Ammon's horn (tissue), 1 donor: ENCODE data around the gene GNB1L.

Experiments used
- DNase-seq: peaks from one replicate; pipeline ENCODE4 v3.0.0-alpha.2; 2016; ENCODE audit warnings: low spot score

Gene GNB1L

DNA sequence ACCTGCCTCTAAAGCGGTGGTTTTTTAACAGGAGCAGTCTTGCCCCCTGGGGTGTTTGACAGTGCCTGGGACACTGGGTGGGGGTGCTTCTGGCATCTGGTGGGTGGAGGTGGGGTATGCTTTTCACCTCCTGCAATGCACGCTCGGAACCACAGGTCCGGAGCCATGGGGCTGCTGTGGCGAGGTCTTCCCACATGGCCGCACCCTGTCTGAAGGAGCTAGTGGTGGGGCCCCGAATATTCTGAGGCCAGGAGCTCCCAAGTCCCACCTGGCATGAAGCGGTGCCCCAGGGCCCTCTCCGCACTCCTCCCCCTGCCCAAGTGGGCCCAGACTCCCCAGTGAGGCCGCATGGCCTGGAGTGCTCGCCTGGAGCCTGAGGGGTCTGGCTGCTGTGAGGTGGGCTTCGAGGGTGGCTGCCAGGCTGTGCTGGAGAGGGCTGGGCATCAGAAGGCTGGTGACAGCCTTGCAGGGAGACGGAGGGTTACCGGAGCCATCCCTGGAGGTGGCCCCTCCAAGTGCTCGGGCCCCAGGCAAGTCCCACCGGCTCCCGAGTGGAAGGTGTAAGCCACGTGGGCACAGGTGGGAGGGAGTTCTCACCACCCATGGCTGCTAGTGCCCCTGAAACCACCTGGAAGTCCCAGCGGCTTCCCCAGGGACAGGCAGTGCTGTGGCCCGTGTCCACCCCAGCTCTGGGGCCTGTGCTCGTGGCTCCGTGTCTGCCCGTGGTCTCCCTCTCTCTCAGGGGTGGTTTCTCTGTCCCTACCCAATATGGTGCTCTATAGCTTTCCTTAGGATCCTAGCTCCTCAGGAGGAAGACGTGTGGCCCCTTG is 79.0 kb downstream of the GNB1L start:
- DNase-seq: no peak

DNA sequence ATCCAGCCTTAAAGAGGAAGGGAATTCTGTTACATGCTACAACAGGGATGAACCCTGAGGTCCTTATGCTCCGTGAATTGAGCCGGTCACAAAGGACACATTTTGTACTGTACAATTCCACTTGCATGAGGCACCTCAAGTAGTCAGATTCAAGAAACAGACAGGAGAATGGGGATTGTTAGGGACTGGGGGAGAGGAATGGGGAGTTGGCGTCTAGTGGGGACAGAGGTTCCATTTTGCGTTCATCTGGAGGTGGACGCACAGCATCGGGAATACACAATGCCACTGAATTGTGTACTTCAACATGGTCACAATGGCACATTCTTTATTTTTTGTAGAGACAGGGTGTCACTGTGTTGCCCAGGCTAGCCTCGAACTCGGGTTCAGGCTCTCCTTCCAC is 80.0 kb downstream of the GNB1L start:
- no peak for DNase-seq

DNA sequence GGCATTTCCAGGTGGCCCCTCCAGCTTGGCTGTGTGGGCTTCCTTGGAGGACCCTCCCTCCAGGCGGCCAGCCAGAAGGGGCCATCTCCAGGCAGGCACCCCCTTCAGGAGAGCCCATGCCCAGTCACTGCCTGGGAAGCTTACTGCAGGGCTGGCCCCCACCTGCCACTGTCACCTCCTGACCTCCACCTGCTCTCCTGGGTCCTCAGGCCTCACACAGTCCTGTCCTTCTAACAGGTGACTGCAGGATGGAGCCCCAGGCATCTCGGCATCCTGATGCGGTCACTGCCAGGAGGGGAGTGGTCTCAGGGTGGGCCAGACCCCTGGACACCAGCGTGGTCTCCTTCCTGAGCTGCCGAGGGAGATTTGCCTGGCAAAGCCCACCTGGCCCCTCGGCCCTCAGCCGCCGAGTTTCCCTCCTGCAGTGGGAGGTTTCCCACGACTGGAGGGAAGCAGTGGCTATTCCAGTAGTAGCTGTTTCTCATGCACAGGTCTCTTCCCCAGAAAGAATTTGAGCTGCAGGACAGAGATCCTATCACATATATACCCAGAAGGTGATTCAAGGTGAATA is 81.1 kb downstream of the GNB1L start:
- DNase-seq: no peak

DNA sequence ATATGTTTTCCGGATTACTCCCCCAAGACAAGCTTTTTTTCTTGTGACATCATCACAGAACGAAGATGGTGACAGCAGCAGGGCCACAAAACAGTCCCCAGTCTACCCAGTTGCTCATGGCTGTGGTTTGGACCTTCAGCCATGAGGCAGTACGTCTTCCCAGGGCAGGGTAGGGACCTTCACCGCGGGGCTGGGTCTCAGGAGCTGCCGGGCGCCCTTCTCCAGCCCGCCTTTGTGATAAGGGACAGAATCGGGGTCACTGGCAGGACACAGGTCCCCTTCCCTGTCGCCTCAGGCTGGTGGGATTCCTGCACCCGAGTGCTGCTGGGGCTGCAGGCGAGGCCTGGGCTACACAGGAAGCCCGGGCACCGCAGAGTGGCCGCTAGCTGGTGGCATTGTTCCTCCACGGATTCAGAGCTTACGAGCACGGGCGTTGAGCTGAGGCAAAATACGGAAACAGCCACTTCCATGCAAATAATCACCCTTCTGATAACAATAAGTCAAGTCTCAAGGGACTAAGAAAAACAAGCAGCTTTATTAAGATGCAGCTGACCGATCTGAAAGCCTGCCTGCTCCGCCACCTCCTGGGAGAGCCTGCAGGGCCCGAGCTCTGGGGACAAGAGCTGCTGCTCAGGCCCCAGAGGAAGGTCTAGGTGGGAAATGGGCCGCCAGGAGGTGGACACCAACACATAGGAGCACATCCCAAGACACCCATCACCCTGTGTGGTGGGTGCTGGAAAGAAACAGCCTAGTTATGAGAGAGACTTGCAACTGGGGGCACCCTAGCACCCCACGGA is 81.8 kb downstream of the GNB1L start:
- no peak for DNase-seq

DNA sequence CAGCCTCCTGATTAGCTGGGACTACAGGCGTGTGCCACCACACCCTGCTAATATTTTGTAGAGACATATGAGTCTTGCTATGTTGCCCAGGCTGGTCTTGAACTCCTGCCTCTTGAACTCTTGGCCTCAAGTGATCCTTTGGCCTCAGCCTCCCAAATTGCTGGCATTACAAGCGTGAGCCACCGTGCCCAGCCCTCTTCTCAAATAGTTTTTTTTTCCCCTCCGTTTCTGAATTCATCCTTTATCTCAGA is 82.3 kb downstream of the GNB1L start:
- DNase-seq: no peak

DNA sequence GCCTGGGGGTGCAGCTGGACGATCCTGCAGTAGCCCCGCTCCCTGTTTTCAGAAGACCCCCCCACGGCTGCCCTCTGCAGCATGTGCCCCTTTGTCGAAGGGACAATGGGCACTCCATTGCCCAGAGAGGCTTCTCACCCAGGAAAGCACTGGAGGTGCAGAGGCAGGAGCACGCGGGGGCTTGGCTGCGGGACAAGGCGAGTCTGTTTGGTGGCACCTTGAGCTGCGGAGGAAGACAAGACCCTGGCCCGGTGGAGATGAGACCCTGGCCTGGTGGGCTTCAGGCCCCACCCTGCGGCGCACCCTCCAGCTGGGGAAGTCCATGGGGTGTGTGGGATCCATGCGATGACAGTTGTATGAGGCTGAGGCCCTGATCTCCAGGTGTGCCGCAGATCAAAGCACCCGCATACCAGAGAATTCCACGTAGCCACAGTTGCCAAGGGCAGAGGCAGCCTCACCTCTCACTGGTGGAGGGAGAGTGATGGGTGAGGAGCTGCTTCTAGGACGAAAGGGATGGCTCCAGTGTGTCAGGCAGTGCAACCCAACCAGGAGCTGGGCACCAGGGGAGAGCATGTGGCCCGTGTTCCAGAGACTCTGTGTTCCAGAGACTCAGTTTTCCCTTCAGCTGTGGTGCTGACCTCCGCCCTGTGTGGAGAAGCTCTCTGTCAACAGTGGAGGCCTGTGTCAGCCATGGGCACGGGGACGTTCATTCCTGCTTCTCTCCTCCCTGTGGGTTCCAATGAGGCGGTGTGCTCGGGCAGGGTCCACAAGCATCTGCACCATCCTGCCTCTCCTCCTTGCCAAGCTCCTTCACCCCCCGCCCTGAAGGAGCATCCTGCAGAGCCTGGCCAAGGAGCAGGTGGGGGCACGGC is 84.1 kb downstream of the GNB1L start:
- no peak for DNase-seq

DNA sequence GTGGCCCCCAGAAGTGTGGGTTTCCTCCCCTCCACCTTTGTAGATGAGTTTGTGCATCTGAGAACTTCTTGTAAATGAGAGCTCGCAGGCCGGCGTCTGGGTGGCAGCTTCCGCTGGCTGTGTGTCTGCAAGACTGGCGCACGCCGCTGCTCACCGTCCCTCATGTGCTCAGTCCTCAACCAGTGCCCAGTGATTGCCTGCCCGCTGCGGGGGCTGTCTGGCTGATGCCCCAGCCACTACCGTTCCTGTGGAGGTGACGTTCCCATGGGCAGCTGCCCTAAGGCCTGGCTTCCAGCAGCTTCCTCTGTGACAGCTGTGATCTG is 85.3 kb downstream of the GNB1L start:
- DNase-seq: no peak

DNA sequence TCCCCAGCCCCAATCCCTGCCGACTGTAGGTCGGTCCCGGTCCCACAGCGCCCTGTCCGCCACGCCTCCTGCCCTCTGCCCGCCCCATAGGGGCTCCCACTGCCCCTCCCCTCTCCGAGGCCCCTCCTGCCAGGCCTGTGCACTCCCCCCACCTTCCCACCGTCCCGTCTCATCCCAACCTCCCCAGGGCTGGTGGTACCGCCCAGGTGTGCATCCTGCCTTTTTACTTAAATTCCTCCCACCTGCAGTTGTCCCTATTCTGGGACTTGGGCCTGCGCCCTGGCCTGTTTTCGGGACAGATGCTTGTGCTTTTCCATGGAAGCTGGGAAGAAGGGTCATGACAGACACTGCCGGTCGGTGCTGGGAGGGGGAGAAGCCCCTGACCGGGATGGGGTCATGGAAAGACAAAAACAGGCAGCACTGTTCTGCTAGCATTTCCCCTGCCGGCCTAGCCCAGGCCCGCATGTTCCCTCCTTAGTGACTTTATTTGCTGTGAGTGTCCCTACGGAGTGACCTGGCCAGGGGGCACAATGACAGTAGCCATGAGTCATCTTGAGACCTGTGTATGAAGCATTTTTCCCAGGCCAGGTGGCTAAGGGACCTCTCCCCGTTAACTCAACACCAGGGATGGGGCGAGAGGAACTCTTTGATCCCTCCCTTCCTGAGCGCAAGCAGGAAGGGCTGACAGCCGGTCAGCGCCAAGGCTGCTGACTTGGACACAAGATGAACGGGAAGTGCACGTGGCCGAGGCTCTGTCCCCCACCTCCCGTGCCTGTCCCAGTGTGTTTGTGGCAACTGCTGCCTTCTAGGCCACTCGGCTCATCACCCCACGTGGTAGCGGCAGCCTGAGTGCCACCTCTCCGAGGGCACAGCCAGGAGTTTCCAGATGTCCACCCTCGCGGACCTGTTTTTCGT is 87.0 kb downstream of the GNB1L start:
- no peak for DNase-seq

DNA sequence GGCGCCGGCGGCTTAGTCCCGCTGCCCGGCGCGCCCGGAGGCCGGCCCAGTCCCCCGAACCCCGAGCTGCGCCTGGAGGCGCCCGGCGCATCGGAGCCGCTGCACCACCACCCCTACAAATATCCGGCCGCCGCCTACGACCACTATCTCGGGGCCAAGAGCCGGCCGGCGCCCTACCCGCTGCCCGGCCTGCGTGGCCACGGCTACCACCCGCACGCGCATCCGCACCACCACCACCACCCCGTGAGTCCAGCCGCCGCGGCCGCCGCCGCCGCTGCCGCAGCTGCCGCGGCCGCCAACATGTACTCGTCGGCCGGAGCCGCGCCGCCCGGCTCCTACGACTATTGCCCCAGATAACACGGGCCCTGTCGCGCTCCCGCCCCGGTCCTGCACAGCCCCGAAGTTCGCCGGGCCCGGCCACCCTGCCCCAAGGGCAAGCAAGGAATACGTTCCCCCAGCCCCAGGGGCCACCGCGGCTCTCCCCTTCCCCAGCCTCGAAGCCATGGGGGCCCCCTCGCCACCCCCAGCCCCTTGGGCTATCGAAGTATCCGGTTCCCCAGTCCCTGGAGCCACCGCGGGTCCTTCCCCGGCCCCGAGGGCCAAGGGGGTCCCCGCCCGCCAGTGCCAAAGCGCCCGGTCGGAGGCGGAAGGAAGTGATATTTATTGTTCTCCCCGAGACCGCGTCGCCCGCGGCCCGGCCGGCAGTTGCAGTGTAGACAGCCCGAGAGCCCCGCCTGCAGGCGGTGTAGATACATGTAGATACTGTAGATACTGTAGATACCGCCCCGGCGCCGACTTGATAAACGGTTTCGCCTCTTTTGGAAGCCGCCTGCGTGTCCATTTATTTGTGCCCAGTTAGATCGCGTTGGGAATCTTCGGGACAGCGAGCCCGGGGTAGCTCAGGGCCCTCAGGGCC is 87.9 kb downstream of the GNB1L start:
- DNase-seq: no peak

DNA sequence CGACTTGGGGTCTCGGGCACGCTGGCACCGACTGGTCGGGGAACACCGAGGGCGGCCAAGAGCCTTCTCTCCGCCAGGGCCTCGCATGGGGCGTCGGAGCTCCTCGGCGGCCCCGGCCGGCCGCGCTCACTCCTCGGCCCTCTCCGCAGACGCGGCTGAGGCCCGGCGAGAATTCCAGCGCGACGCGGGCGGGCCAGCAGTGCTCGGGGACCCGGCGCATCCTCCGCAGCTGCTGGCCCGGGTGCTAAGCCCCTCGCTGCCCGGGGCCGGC is 88.5 kb downstream of the GNB1L start:
- DNase-seq: no peak

DNA sequence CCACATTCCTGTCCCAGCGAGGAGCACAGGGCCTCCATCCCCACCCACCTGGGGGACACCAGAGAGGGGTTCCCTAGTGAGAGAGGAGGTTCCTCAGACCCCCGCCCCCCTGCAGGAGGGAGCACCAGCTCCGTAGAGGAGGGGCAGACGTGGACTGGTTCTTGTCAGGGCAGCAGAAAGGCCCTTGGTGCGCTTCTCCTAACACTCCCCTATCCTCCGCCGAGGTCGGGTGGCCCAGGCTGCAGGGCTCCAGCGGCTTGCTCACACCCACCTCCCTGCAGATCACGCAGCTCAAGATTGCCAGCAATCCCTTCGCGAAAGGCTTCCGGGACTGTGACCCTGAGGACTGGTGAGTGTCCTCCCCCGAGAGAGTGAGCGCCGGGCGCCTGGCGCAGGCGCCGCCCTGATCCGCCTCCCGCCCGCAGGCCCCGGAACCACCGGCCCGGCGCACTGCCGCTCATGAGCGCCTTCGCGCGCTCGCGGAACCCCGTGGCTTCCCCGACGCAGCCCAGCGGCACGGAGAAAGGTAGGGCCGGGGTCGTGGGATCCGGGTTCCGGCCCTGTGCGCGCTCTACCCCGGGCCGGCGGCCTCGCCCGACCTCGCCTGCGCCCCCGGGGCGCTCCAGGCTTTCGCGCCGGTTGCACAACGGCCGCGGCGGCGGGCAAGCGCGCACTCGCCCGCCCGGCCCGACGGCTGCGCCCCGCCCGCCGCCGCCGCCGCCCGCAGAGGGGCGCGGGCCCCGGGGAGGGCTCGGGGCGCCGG is 89.0 kb downstream of the GNB1L start:
- DNase-seq: no peak

DNA sequence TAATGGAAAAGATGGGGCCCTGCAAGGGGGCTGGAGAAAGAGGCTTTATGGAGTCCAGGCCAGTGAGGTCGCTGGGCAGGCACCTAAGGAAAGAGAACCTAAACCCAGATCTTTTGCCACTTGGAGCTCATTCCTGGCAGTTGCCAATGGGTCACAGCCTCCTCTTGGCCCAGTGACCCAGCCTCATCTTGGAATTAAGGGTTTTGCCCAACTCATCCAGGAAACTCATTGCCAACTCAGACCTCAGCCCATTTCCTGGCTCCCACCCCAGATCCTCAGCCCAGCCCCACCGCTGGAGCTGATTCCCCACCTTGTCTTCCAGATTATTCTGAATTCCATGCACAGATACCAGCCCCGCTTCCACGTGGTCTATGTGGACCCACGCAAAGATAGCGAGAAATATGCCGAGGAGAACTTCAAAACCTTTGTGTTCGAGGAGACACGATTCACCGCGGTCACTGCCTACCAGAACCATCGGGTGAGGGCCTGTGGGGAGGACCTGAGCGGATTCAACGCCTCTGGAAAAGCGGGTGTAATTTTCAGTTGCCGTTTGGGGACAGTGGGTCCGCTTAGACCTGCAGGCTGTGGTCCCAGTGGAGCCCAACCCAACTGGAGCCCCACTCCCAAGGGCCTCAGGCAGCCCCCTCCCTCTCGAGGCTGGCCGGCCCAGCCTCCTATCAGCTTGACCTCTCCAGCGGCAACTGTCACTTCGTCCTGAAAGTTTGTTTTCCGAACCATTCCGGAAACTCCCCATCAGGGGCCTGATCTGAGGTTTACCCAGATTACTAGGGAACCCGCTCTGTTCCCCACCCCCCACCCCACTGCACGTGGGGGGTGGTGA is 89.8 kb downstream of the GNB1L start:
- no peak for DNase-seq

DNA sequence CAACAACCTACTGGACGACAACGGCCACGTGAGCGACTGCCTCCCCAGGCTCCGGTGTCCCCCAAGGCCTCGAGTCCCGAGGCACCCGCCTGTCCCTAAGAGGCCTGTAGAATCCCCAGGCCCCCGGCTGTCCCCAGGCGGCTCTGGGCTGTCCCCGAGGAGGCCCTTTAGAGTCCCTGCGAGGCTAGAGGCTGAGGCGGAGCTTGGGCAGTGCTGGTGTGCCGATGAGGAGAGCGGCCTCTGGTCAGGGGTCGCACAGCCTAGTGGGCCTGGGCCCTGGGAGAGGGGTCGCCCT is 90.4 kb downstream of the GNB1L start:
- DNase-seq: no peak

DNA sequence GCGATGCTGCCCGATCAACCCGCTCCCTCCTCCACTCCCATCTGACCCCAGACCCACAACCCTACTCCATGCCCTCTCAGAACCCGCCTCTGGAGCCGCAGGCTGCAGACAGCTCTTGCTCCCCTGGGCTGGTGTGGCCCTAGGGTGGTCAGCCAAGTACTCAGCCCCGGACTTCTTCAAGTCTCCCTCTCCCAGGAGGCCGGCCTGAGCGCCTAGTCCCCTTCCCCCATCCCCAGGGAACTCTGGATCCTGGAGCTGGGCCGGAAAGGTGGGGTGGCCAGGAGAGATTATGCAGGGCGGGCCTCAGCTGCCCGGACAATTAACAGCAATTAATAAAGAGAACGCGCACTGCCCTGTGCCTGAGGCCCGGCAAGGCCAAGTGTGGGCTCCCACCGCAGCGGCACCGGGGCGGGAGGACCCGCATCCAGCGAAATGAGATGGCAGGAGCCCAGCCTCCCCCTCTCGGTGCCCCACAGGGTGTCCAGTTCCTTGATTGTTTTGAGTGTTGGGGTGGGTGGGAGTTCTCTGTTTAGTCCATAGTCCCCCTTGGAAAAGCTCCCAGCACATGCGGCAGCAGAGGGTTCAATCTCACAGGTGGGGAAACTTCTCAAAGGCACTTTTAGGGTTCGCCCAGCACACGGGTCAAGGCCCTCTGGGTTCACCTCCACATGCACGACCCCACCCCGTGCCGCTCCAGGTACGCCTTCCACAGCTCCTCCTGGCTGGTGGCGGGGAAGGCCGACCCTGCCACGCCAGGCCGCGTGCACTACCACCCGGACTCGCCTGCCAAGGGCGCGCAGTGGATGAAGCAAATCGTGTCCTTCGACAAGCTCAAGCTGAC is 91.0 kb downstream of the GNB1L start:
- DNase-seq: no peak

DNA sequence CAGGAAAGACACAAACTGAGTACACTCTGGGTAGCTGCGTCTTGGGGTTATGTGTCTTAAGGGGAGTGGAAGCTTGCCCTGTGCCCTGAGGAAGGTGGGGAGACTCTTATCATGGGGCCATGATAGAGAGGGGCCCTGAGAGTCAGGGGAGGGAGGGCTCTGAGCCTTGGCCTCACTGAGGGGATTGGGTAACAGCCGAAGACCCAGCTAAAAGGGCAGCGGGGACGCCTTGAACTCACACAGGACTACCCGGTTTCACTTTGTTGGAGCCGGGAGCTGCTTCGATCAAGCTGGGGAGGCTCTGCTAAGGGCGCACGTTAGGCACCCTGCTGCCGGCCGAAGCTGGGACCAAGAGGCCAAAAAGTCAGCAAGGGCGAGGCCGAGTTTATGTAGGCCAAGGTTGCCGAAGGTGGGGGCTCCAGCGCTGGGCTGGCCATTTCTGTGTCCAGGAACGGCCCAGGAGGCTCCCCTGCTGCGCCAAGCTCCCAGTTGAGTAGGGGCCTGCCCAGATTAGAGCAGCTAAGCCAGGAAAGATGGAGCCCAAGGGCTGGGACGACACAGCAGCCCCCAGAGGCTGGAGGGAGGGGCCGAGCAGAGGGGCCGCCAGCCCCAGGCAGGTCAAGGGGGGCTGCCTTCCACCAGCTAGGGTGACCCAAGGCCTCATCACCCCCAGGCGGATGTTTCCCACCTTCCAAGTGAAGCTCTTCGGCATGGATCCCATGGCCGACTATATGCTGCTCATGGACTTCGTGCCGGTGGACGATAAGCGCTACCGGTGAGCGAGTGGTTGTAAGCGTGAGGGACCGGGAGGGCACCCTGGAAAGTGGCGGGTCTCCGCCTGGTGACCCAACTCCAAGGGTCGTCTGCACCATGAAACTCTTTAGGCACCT is 91.9 kb downstream of the GNB1L start:
- DNase-seq: no peak

DNA sequence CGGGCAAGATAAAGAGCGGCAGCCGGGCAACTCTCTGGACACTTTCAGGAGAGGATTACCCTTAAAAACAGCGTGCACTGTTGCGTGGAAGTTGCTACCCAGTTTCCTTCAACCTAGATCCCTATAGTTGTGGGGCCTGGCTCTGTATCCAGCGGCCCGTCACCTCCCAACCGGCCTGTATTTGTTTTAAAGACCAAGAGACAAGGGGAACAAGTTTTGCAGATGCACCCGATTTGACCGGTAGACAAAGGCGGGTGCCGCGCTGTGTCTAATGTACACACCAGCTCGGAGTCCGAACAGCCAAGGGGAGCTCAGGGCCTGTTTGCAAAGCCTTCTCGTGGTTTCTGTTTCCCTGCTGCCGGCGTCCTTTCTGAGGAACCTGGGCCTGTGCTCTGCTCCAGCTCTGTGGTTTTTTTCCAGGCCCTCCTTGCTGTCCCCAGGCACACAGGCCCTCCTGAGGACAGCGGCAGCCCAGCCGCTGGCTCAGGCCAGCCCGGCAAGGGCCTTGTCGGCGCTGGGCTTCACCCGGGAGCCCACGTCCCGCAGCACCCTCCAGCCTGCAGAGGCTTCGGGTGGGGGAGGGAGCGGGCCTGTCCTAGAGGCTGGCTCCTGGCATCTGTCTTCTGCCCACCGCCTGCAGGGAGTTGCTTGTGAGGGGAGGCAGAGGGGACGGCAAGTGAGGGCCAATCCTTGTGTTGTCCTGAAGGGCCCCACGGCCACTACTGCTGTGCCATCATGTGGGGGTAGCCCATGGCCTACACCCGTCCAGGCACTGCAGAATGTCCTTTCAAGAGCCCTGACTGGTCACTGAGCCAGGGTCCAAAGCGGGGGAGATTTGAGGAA is 92.7 kb downstream of the GNB1L start:
- DNase-seq: no peak
